ENCODE results near the gene AGBL4. TPM values are rescaled to one million over a fixed set of nuclear protein-coding genes. Genes with fewer than 3 reads are reported as not detected.

AGBL4 gene
- total RNA-seq, 1 experiment from 2014 or later = not detected

DNA sequence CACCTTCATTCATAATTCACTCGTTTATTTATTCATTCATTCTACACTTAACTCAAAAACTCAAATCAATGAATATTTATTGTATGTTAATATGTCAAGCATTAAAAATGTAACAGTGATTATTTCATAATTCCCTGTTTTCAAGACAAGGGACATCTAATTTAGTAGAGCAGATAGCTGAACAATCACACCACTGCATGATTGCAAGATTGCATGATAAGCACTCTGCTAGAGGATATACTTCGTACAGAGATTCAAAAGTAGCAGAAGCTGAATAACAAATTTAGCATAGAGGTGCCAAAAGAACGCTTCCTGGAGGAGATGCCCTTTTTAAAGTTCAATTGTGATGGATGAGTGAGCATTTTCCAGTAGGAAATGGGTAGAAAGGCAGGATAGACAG, 1056.4 kb downstream of the AGBL4 start:
- ChIA-PET POLR2A (no interaction called here), RAD21 (ENCODE audit: low non-redundant PET in 1 of 2, low total read pairs in 2 of 2, uncharacterized antibody in 2 of 2, unreplicated experiment in 2 of 2) (no interaction called here), CTCF (no interaction called here)
- Histone ChIP-seq H3K79me2 (ENCODE audit: insufficient read depth, low read length) (no peaks in the 10 kb centered on the region), H4K20me1 (ENCODE audit: insufficient read depth) (no peaks in the 10 kb centered on the region), H3K9me3 (ENCODE audit: control insufficient read depth in 1 of 2, insufficient read depth in 1 of 2, low read depth in 1 of 2, low read length in 2 of 2) (no peaks in the 10 kb centered on the region), H3K4me3 (replicated peaks in 1 of 2; ENCODE audit: low read depth in 1 of 2, low read length in 2 of 2) (no peak overlapping the region), H3K9me2 (ENCODE audit: insufficient read depth) (no peaks in the 10 kb centered on the region), H3K36me3 (ENCODE audit: control insufficient read depth in 1 of 2, insufficient read depth in 2 of 2, low read length in 2 of 2) (no peaks in the 10 kb centered on the region), H3K27me3 (ENCODE audit: insufficient read depth, low read length) (no peaks in the 10 kb centered on the region), H3K9ac (ENCODE audit: low read length) (no peak overlapping the region), H3K4me2 (ENCODE audit: low read length) (no peak overlapping the region), H3K4me1 (ENCODE audit: control insufficient read depth in 1 of 2, insufficient read depth in 2 of 2, low read length in 2 of 2) (no peaks in the 10 kb centered on the region), H2AFZ (ENCODE audit: low read depth, low read length, poor library complexity, severe bottlenecking) (no peak overlapping the region), H3K27ac (ENCODE audit: low read depth, low read length) (no peak overlapping the region)
- ATAC-seq = no peak
- no peak for TF ChIP-seq ATF3 (IDR thresholded peaks at IDR 0.05)
- no peak for TF ChIP-seq SP1 (IDR thresholded peaks at IDR 0.05; ENCODE audit: low read depth)
- BruUV-seq (replicated peaks) = no TSS peak
- no peak for DNase-seq (ENCODE audit: low read depth, low spot score)
- intact Hi-C loops (cut with micrococcal nuclease) = no loop called here

DNA sequence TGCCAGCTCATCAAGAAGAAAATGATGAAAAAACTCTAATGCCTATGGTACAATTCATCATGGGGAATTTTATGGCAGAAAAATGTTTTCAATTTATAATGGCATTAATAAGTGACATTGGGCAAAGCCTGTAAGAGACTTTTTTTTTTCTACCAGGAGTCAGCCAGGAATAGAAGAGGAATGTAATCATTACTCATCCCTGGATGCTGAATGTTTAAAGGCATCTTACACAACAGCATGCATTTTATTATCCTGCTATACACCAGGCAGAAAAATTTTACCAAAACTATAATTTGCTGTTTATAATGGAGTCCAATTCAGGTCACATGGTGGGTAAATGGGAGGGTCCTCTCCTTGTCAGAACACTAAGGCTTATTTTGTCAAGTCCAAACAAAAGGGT, 1057.2 kb downstream of the AGBL4 start:
- intact Hi-C loops (cut with micrococcal nuclease) = no loop called here
- H3K4me3 ChIP-seq (replicated peaks in 1 of 2; ENCODE audit: low read depth in 1 of 2, low read length in 2 of 2) = no peak overlapping the region
- no peak overlapping the region for H2AFZ ChIP-seq (ENCODE audit: low read depth, low read length, poor library complexity, severe bottlenecking)
- H3K4me1 ChIP-seq (ENCODE audit: control insufficient read depth in 1 of 2, insufficient read depth in 2 of 2, low read length in 2 of 2) = no peaks in the 10 kb centered on the region
- H3K79me2 ChIP-seq (ENCODE audit: insufficient read depth, low read length) = no peaks in the 10 kb centered on the region
- H3K9ac ChIP-seq (ENCODE audit: low read length) = no peak overlapping the region
- BruUV-seq (replicated peaks) = no TSS peak
- TF ChIP-seq POLR2A (IDR thresholded peaks at IDR 0.05; ENCODE audit: borderline replicate concordance, extremely low read depth, insufficient read depth, insufficient read length) = no peak
- TF ChIP-seq ZFX (IDR thresholded peaks at IDR 0.05) = no peak
- no peak for TF ChIP-seq SIN3A (IDR thresholded peaks at IDR 0.05; ENCODE audit: low read depth)
- no peak for TF ChIP-seq CBX3 (IDR thresholded peaks at IDR 0.05; ENCODE audit: low read depth)
- H3K27me3 ChIP-seq (ENCODE audit: insufficient read depth, low read length) = no peaks in the 10 kb centered on the region
- ATAC-seq = no peak
- H3K9me2 ChIP-seq (ENCODE audit: insufficient read depth) = no peaks in the 10 kb centered on the region
- no peak overlapping the region for H3K27ac ChIP-seq (ENCODE audit: low read depth, low read length)
- no peak for DNase-seq (ENCODE audit: low read depth, low spot score)
- no peaks in the 10 kb centered on the region for H3K36me3 ChIP-seq (ENCODE audit: control insufficient read depth in 1 of 2, insufficient read depth in 2 of 2, low read length in 2 of 2)
- H4K20me1 ChIP-seq (ENCODE audit: insufficient read depth) = no peaks in the 10 kb centered on the region
- POLR2A ChIA-PET = no interaction called here
- RAD21 ChIA-PET (ENCODE audit: low non-redundant PET in 1 of 2, low total read pairs in 2 of 2, uncharacterized antibody in 2 of 2, unreplicated experiment in 2 of 2) = no interaction called here
- H3K9me3 ChIP-seq (ENCODE audit: control insufficient read depth in 1 of 2, insufficient read depth in 1 of 2, low read depth in 1 of 2, low read length in 2 of 2) = no peaks in the 10 kb centered on the region
- CTCF ChIA-PET = no interaction called here
- no peak overlapping the region for H3K4me2 ChIP-seq (ENCODE audit: low read length)

Measured in HCT116 (cell line).